K562 treated with DMSO at 1 percent for 4 hours (cell line): ENCODE data around the gene UNC50. TPM values are rescaled to one million over a fixed set of nuclear protein-coding genes. Genes with fewer than 3 reads are reported as not detected.

Experiments
- total RNA-seq: library from RNA; unstranded; fragments of 300-600 nt; gene quantifications from 2 replicates; pipeline ENCODE4 v1.2.3, GENCODE V29; 2022; ENCODE audit not compliant: insufficient read depth

UNC50 gene, protein sequence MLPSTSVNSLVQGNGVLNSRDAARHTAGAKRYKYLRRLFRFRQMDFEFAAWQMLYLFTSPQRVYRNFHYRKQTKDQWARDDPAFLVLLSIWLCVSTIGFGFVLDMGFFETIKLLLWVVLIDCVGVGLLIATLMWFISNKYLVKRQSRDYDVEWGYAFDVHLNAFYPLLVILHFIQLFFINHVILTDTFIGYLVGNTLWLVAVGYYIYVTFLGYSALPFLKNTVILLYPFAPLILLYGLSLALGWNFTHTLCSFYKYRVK
- 22.7 and 27.4 TPM in 2 replicates for total RNA-seq

DNA sequence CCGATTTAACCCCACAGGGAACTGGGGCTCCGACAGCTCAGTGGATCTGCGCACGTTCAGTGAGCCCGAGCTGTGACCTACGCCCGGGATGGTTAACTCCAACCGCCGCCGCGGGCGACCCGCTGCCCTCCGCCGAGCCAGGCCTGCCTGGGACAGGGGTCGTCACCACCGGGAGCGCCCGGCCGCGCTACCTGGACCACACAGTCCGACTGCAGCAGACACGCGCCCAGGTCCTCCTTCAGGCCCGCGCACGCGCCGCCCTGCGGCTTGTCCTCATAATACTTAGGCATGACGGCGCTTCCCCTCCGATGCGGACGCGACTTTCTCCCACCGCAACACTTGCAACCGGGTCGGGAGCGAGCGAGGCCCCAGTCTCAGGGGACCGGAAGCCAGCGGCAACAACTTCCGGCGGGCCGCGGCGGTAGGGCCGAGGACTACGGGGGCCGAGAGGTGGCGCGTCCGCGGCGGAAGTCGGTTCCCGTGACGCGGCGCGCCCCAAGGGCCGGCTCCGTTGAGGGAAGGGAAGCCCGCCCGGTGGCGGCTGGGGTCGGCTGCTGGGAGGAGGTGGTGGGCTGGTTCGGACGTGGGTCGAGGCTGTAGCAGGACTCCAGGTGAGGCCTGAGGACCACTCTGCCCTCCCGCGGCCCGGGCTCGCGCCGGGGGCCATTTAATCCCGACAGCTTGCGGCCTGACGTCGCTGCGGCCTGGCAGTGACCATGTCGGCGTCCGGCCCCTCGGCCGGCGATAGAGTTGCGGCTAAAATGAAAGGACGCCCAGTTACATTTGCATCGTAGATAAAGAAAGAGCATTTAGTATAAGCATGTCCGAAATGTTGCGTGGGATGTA lies at the start of gene UNC50, which contains the start of gene COA5:
UNC50 (plus strand) TSS at position 474 of the 846 bp plus-strand sequence. CDS start 1,171 bp downstream, outside the sequence.
COA5 (minus strand) TSS at position 397 of the 846 bp plus-strand sequence; CDS start at position 290, 107 bp downstream.

Other genes with a start within 250 kb of the UNC50 start
- gene INPP4A, start 163.7 kb upstream of the UNC50 start, total RNA-seq = 11.6 and 12.7 TPM in 2 replicates
- 20.8 and 21.4 TPM in 2 replicates for gene COA5, start 77 bp upstream of the UNC50 start, total RNA-seq
- 0.18 TPM in 1 of 2 replicates, not detected in the other for gene MGAT4A, start 122.5 kb downstream of the UNC50 start, total RNA-seq